ENCODE results near the gene CD101.

DNA sequence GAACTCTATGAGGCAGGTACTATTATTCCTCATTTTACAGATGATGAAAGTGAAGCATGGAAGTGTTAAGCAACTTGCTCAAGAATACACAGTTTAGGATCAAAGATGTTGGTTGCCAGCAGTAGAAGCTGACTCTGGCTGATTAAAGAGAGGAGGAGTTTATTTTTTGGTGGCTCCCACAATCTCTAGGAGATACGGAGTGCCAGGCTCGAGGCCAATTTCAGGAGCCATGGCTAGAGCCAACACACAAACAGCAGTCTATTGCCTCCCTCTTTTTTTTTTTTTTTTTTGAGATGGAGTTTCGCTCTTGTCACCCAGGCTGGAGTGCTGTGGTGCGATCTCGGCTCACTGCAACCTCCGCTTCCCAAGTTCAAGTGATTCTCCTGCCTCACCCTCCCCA is 78.2 kb downstream of the CD101 start:
- TF ChIP-seq, protein P1, sequence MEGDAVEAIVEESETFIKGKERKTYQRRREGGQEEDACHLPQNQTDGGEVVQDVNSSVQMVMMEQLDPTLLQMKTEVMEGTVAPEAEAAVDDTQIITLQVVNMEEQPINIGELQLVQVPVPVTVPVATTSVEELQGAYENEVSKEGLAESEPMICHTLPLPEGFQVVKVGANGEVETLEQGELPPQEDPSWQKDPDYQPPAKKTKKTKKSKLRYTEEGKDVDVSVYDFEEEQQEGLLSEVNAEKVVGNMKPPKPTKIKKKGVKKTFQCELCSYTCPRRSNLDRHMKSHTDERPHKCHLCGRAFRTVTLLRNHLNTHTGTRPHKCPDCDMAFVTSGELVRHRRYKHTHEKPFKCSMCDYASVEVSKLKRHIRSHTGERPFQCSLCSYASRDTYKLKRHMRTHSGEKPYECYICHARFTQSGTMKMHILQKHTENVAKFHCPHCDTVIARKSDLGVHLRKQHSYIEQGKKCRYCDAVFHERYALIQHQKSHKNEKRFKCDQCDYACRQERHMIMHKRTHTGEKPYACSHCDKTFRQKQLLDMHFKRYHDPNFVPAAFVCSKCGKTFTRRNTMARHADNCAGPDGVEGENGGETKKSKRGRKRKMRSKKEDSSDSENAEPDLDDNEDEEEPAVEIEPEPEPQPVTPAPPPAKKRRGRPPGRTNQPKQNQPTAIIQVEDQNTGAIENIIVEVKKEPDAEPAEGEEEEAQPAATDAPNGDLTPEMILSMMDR (conservative IDR thresholded peaks at IDR 0.05 in 1 of 2, IDR thresholded peaks at IDR 0.05 in 1 of 2; ENCODE audit: extremely low read depth in 1 of 2, insufficient read depth in 1 of 2, low read depth in 1 of 2, low read length in 2 of 2) = no peak
- TF ChIP-seq EZH2 (IDR thresholded peaks at IDR 0.05; ENCODE audit: borderline replicate concordance, low read length) = no peak
